ENCODE data around the gene RAD21L1.

- TF ChIP-seq CTCF (IDR thresholded peaks at IDR 0.05), result no peak
- no peak for TF ChIP-seq POLR2AphosphoS5 (IDR thresholded peaks at IDR 0.05; ENCODE audit: insufficient read depth in 1 of 2, low read depth in 1 of 2)
These were observed 11.0 kb upstream of the RAD21L1 start for GRCh38 chr20:1214838-1215261.
